H9 (cell line): ENCODE data around the gene NUP88. TPM values are rescaled to one million over a fixed set of nuclear protein-coding genes. Genes with fewer than 3 reads are reported as not detected.

Source experiments
- DNase-seq: peaks from one replicate; pipeline ENCODE4 v3.0.0-alpha.2; 2017
- H2AFZ ChIP-seq: one replicate; pipeline ENCODE4 v1.6.1; 2013; ENCODE audit warnings: mild to moderate bottlenecking, low read length, control low read depth, moderate library complexity
- H2AK5ac ChIP-seq: 2 replicates; pipeline ENCODE4 v1.6.1; 2013; ENCODE audit warnings: low read length, control low read depth, mixed read lengths; ENCODE audit not compliant: insufficient read length
- H2BK120ac ChIP-seq: one replicate; pipeline ENCODE4 v1.6.1; 2013; ENCODE audit warnings: low read depth, mild to moderate bottlenecking, low read length, control low read depth, inconsistent platforms; ENCODE audit not compliant: poor library complexity, severe bottlenecking
- H2BK12ac ChIP-seq: 2 replicates; pipeline ENCODE4 v1.6.1; 2013; ENCODE audit warnings: low read length, control low read depth, mixed read lengths, low read depth; ENCODE audit not compliant: insufficient read length
- H2BK15ac ChIP-seq: 2 replicates; pipeline ENCODE4 v1.6.1; 2013; ENCODE audit warnings: low read depth, low read length, control low read depth
- H2BK20ac ChIP-seq: one replicate; pipeline ENCODE4 v1.6.1; 2013; ENCODE audit warnings: low read depth, mild to moderate bottlenecking, low read length, control low read depth, inconsistent platforms; ENCODE audit not compliant: poor library complexity, severe bottlenecking
- H2BK5ac ChIP-seq: 2 replicates; pipeline ENCODE4 v1.6.1; 2013; ENCODE audit warnings: low read length, control low read depth, mixed read lengths; ENCODE audit not compliant: insufficient read length
- H3K14ac ChIP-seq: 2 replicates; pipeline ENCODE4 v1.6.1; 2013; ENCODE audit warnings: low read length, control low read depth; ENCODE audit not compliant: insufficient read depth
- H3K18ac ChIP-seq: 2 replicates; pipeline ENCODE4 v1.6.1; 2013; ENCODE audit warnings: low read depth, mild to moderate bottlenecking, mixed read lengths, low read length, control low read depth; ENCODE audit not compliant: insufficient read length
- H3K23ac ChIP-seq: 2 replicates; pipeline ENCODE4 v1.6.1; 2013; ENCODE audit warnings: low read length, control low read depth, mixed read lengths, low read depth; ENCODE audit not compliant: insufficient read length
- H3K23me2 ChIP-seq: 2 replicates; pipeline ENCODE4 v1.6.1; 2013; ENCODE audit warnings: low read depth, mild to moderate bottlenecking, mixed read lengths, low read length, control low read depth; ENCODE audit not compliant: insufficient read length, poor library complexity, severe bottlenecking
- H3K27ac ChIP-seq: 2 replicates; pipeline ENCODE4 v1.5.1; 2013; ENCODE audit warnings: low read length, control low read depth, mixed read lengths, low read depth; ENCODE audit not compliant: insufficient read length
- H3K27me3 ChIP-seq: 2 replicates; pipeline ENCODE4 v1.6.1; 2013; ENCODE audit warnings: low read length, control low read depth, inconsistent platforms; ENCODE audit not compliant: insufficient read depth
- H3K4ac ChIP-seq: 2 replicates; pipeline ENCODE4 v1.6.1; 2013; ENCODE audit warnings: low read depth, mild to moderate bottlenecking, control low read depth, inconsistent platforms, low read length, moderate library complexity
- H3K4me1 ChIP-seq: 2 replicates; pipeline ENCODE4 v1.6.1; 2013; ENCODE audit warnings: low read length, control low read depth, inconsistent platforms; ENCODE audit not compliant: insufficient read depth
- H3K4me2 ChIP-seq: 2 replicates; pipeline ENCODE4 v1.6.1; 2013; ENCODE audit warnings: low read length, control low read depth, mixed read lengths; ENCODE audit not compliant: insufficient read length, insufficient read depth
- H3K56ac ChIP-seq: 2 replicates; pipeline ENCODE4 v1.6.1; 2013; ENCODE audit warnings: low read depth, mild to moderate bottlenecking, mixed read lengths, low read length, control low read depth; ENCODE audit not compliant: insufficient read length
- H3K79me1 ChIP-seq: 2 replicates; pipeline ENCODE4 v1.6.1; 2013; ENCODE audit warnings: low read depth, mild to moderate bottlenecking, moderate library complexity, low read length, control low read depth, inconsistent platforms; ENCODE audit not compliant: insufficient read depth, poor library complexity, severe bottlenecking
- H3K79me2 ChIP-seq: 2 replicates; pipeline ENCODE4 v1.6.1; 2013; ENCODE audit warnings: low read length, control low read depth, inconsistent platforms; ENCODE audit not compliant: insufficient read depth
- H3K9ac ChIP-seq: 2 replicates; pipeline ENCODE4 v1.6.1; 2013; ENCODE audit warnings: low read length, control low read depth, mixed read lengths; ENCODE audit not compliant: insufficient read length; ENCODE audit errors: extremely low read depth
- H3K9me3 ChIP-seq: one replicate; pipeline ENCODE4 v1.6.1; 2013; ENCODE audit warnings: low read depth, low read length, inconsistent platforms; ENCODE audit not compliant: control insufficient read depth
- H3T11ph ChIP-seq: one replicate; pipeline ENCODE4 v1.6.1; 2013; ENCODE audit warnings: mild to moderate bottlenecking, low read length, control low read depth, inconsistent platforms
- H4K20me1 ChIP-seq: one replicate; pipeline ENCODE4 v1.6.1; 2013; ENCODE audit not compliant: control insufficient read depth, insufficient read length, insufficient read depth
- H4K5ac ChIP-seq: 2 replicates; pipeline ENCODE4 v1.6.1; 2013; ENCODE audit warnings: low read depth, mild to moderate bottlenecking, mixed read lengths, low read length, control low read depth; ENCODE audit not compliant: insufficient read length
- H4K8ac ChIP-seq: replicated peaks from 2 replicates; pipeline ENCODE4 v1.6.1; 2013; ENCODE audit warnings: low read length, control low read depth, mixed read lengths, low read depth; ENCODE audit not compliant: insufficient read length
- H4K91ac ChIP-seq: 2 replicates; pipeline ENCODE4 v1.6.1; 2013; ENCODE audit warnings: low read depth, mild to moderate bottlenecking, moderate library complexity, mixed read lengths, low read length, control low read depth; ENCODE audit not compliant: insufficient read length
- H3K27ac Mint-ChIP-seq, 3 experiments: 2 replicates in 2 of 3; 3 replicates in 1 of 3; pipeline ENCODE4 v1.8.0; 2020 to 2021; ENCODE audit warnings: mixed read lengths in 3 of 3, mild to moderate bottlenecking in 1 of 3, moderate library complexity in 1 of 3
- H3K27me3 Mint-ChIP-seq: 2 replicates; pipeline ENCODE4 v1.8.0; 2021; ENCODE audit warnings: low read depth, mild to moderate bottlenecking, moderate library complexity, mixed read lengths
- H3K36me3 Mint-ChIP-seq, 3 experiments: 2 replicates in 2 of 3; 3 replicates in 1 of 3; pipeline ENCODE4 v1.8.0; 2020 to 2021; ENCODE audit warnings: low read depth in 3 of 3, mixed read lengths in 3 of 3; ENCODE audit not compliant: insufficient read depth in 1 of 3
- H3K4me1 Mint-ChIP-seq, 2 experiments: 2 replicates each; pipeline ENCODE4 v1.8.0; 2020; ENCODE audit warnings: mixed read lengths in 2 of 2
- H3K4me3 Mint-ChIP-seq, 2 experiments: 2 replicates in 1 of 2; 3 replicates in 1 of 2; pipeline ENCODE4 v1.8.0; 2020 to 2021; ENCODE audit warnings: mild to moderate bottlenecking in 2 of 2, mixed read lengths in 2 of 2, moderate library complexity in 1 of 2
- H3K9me3 Mint-ChIP-seq, 2 experiments: 2 replicates in 1 of 2; 3 replicates in 1 of 2; pipeline ENCODE4 v1.8.0; 2020; ENCODE audit warnings: mild to moderate bottlenecking in 2 of 2, mixed read lengths in 2 of 2, moderate library complexity in 1 of 2
- WGBS: extraction: QIAGEN DNeasy Blood & Tissue Kit; methylation state at CpG from one replicate; pipeline ENCODE4 v1.1.7; 2013; ENCODE audit warnings: missing lambda C conversion rate, low lambda C conversion rate, mixed read lengths; ENCODE audit not compliant: insufficient read length; ENCODE audit errors: extremely low coverage; 5-methylcytosine and 5-hydroxymethylcytosine counted together
- total RNA-seq: library from RNA; stranded (reverse); gene quantifications from 2 replicates; pipeline ENCODE4 v1.2.1, GENCODE V29; 2021
- TF ChIP-seq, protein P1 (sequence below): fragments of 200-600 bp; sonication (generic); conservative IDR thresholded peaks from 3 replicates; pipeline ENCODE4 v1.8.0; 2021; ENCODE audit warnings: antibody characterized with exemption, mild to moderate bottlenecking

The NUP88 gene
- total RNA-seq, 1 experiment from 2014 or later, result 98.2 TPM

DNA sequence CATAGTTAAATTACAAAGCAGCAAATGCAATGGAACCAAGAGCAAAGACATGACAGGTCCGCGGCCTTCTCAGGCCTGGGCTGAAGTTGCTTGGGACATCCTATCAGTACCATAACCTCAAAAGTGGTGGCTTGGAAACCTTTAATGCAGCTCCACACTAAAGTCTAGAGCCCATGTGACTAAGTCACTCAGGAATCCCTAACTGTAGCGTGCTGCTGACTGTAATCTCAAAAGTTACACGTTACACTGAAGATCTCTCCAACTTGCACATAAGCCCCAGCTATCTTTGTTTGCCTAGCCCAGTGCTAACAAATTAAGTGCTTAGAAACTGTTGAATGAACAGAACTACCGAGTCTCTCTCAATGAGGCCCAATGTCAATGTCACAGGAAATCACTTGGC is 27.8 kb downstream of the NUP88 start:
- Histone ChIP-seq H3K9ac (no peak overlapping the region), H3K79me1 (no peaks in the 10 kb centered on the region), H2AFZ (no peak overlapping the region), H2BK5ac (no peak overlapping the region), H3K23me2 (no peaks in the 10 kb centered on the region), H2BK20ac (no peak overlapping the region), H3K18ac (no peak overlapping the region), H3K14ac (no peak overlapping the region), H3K23ac (no peak overlapping the region), H3K56ac (no peak overlapping the region), H3K4me2 (no peak overlapping the region), H2BK12ac (no peak overlapping the region), H4K91ac (no peak overlapping the region), H3K4ac (no peak overlapping the region), H3K27ac (no peak overlapping the region), H4K20me1 (no peaks in the 10 kb centered on the region), H3K79me2 (no peaks in the 10 kb centered on the region), H3K9me3 (no peaks in the 10 kb centered on the region), H4K8ac (no peak overlapping the region), H2BK15ac (no peak overlapping the region), H3K27me3 (no peaks in the 10 kb centered on the region), H2BK120ac (no peak overlapping the region), H2AK5ac (no peak overlapping the region), H3K4me1 (no peaks in the 10 kb centered on the region), H3T11ph (no peak overlapping the region), H4K5ac (no peak overlapping the region)
- H3K36me3 Mint-ChIP-seq, result peaks cover 34 to 90% (median 77%) of the 10 kb centered on the region in 3 experiments
- DNase-seq, result no peak
- H3K9me3 Mint-ChIP-seq, result no peaks in the 10 kb centered on the region
- H3K27ac Mint-ChIP-seq, result no peak overlapping the region
- no peak overlapping the region for H3K4me3 Mint-ChIP-seq
- H3K27me3 Mint-ChIP-seq, result no peaks in the 10 kb centered on the region
- no CpG with 5 or more reads among the region's 5 CpGs for WGBS
- no peaks in the 10 kb centered on the region for H3K4me1 Mint-ChIP-seq
- TF ChIP-seq, protein P1, sequence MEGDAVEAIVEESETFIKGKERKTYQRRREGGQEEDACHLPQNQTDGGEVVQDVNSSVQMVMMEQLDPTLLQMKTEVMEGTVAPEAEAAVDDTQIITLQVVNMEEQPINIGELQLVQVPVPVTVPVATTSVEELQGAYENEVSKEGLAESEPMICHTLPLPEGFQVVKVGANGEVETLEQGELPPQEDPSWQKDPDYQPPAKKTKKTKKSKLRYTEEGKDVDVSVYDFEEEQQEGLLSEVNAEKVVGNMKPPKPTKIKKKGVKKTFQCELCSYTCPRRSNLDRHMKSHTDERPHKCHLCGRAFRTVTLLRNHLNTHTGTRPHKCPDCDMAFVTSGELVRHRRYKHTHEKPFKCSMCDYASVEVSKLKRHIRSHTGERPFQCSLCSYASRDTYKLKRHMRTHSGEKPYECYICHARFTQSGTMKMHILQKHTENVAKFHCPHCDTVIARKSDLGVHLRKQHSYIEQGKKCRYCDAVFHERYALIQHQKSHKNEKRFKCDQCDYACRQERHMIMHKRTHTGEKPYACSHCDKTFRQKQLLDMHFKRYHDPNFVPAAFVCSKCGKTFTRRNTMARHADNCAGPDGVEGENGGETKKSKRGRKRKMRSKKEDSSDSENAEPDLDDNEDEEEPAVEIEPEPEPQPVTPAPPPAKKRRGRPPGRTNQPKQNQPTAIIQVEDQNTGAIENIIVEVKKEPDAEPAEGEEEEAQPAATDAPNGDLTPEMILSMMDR, result no peak
